A549 (cell line): ENCODE results near the gene RNF213.

Experiments used
- CHD2 ChIP-seq: fragments of 150-350 bp; IDR thresholded peaks from 2 replicates; pipeline ENCODE4 v1.6.1; 2014; ENCODE audit warnings: low read length; ENCODE audit not compliant: partially characterized antibody
- HOXB5 ChIP-seq: fragments of 250-450 bp; sonication (Bioruptor Pico); IDR thresholded peaks from 2 replicates; pipeline ENCODE4 v1.5.0; 2020; ENCODE audit warnings: mild to moderate bottlenecking, moderate library complexity
- MAFK ChIP-seq: fragments of 450-650 bp; IDR thresholded peaks from 2 replicates; pipeline ENCODE4 v1.6.1; 2014; ENCODE audit not compliant: partially characterized antibody
- MYC ChIP-seq: IDR thresholded peaks from 2 replicates; pipeline ENCODE4 v1.6.1; 2012; ENCODE audit warnings: mild to moderate bottlenecking, inconsistent platforms, low read length, improper control_type of control experiment, borderline replicate concordance
- POLR2A ChIP-seq: IDR thresholded peaks from 2 replicates; pipeline ENCODE4 v1.6.1; 2012; ENCODE audit warnings: mild to moderate bottlenecking, low read length
- RCOR1 ChIP-seq: fragments of 150-350 bp; IDR thresholded peaks from 2 replicates; pipeline ENCODE4 v1.6.1; 2014; ENCODE audit warnings: antibody characterized with exemption, low read length, low read depth
- RFX5 ChIP-seq: fragments of 450-650 bp; IDR thresholded peaks from 2 replicates; pipeline ENCODE4 v1.7.1; 2014; ENCODE audit warnings: antibody characterized with exemption, mild to moderate bottlenecking, moderate library complexity
- TF ChIP-seq, protein P1 (sequence below): fragments of >200 bp; sonication (Bioruptor Twin); formaldehyde crosslinking; IDR thresholded peaks from 3 replicates; pipeline ENCODE4 v1.5.1; 2016
- TF ChIP-seq, protein P2 (sequence below): fragments of 200-600 bp; sonication (generic); IDR thresholded peaks from 2 replicates; pipeline ENCODE4 v1.6.1; 2016; ENCODE audit warnings: antibody characterized with exemption, mild to moderate bottlenecking, moderate library complexity
- TF ChIP-seq, protein P3 (sequence below): fragments of 250-450 bp; sonication (Bioruptor Pico); IDR thresholded peaks from 2 replicates; pipeline ENCODE4 v1.5.0; 2021; ENCODE audit warnings: mild to moderate bottlenecking, moderate library complexity, borderline replicate concordance

DNA sequence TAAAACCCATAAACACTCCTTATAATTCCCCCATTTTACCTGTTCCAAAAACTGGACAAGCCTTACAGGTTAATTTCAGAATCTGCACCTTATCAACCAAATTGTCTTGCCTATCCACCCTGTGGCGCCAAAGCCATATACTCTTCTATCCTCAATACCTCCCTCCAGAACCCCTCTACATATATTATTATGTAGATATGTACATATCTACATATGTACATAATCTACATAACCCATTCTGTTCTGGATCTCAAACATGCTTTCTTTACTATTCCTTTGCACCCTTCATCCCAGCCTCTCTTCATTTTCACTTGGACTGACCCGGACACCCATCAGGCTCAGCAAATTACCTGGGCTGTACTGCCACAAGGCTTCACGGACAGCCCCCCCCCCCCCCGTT lies 142.3 kb downstream of the RNF213 start:
- TF ChIP-seq, protein P1, sequence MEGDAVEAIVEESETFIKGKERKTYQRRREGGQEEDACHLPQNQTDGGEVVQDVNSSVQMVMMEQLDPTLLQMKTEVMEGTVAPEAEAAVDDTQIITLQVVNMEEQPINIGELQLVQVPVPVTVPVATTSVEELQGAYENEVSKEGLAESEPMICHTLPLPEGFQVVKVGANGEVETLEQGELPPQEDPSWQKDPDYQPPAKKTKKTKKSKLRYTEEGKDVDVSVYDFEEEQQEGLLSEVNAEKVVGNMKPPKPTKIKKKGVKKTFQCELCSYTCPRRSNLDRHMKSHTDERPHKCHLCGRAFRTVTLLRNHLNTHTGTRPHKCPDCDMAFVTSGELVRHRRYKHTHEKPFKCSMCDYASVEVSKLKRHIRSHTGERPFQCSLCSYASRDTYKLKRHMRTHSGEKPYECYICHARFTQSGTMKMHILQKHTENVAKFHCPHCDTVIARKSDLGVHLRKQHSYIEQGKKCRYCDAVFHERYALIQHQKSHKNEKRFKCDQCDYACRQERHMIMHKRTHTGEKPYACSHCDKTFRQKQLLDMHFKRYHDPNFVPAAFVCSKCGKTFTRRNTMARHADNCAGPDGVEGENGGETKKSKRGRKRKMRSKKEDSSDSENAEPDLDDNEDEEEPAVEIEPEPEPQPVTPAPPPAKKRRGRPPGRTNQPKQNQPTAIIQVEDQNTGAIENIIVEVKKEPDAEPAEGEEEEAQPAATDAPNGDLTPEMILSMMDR = no peak
- TF ChIP-seq RCOR1 (no peak), RFX5 (no peak), MAFK (no peak), CHD2 (no peak), HOXB5 (CRISPR knock-in tag) (no peak), MYC (no peak), POLR2A (no peak)
- TF ChIP-seq, protein P2, sequence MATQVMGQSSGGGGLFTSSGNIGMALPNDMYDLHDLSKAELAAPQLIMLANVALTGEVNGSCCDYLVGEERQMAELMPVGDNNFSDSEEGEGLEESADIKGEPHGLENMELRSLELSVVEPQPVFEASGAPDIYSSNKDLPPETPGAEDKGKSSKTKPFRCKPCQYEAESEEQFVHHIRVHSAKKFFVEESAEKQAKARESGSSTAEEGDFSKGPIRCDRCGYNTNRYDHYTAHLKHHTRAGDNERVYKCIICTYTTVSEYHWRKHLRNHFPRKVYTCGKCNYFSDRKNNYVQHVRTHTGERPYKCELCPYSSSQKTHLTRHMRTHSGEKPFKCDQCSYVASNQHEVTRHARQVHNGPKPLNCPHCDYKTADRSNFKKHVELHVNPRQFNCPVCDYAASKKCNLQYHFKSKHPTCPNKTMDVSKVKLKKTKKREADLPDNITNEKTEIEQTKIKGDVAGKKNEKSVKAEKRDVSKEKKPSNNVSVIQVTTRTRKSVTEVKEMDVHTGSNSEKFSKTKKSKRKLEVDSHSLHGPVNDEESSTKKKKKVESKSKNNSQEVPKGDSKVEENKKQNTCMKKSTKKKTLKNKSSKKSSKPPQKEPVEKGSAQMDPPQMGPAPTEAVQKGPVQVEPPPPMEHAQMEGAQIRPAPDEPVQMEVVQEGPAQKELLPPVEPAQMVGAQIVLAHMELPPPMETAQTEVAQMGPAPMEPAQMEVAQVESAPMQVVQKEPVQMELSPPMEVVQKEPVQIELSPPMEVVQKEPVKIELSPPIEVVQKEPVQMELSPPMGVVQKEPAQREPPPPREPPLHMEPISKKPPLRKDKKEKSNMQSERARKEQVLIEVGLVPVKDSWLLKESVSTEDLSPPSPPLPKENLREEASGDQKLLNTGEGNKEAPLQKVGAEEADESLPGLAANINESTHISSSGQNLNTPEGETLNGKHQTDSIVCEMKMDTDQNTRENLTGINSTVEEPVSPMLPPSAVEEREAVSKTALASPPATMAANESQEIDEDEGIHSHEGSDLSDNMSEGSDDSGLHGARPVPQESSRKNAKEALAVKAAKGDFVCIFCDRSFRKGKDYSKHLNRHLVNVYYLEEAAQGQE = no peak
- TF ChIP-seq, protein P3, sequence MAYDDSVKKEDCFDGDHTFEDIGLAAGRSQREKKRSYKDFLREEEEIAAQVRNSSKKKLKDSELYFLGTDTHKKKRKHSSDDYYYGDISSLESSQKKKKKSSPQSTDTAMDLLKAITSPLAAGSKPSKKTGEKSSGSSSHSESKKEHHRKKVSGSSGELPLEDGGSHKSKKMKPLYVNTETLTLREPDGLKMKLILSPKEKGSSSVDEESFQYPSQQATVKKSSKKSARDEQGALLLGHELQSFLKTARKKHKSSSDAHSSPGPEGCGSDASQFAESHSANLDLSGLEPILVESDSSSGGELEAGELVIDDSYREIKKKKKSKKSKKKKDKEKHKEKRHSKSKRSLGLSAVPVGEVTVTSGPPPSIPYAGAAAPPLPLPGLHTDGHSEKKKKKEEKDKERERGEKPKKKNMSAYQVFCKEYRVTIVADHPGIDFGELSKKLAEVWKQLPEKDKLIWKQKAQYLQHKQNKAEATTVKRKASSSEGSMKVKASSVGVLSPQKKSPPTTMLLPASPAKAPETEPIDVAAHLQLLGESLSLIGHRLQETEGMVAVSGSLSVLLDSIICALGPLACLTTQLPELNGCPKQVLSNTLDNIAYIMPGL (CRISPR knock-in tag) = no peak
